B cell (primary cell): Measurements from ENCODE around the gene ACOXL.

Source experiments
- EZH2 ChIP-seq: IDR thresholded peaks from 2 replicates; pipeline ENCODE4 v1.6.1; 2012; ENCODE audit warnings: borderline replicate concordance, low read depth, mild to moderate bottlenecking, moderate library complexity, low read length; ENCODE audit not compliant: insufficient read depth, poor library complexity, severe bottlenecking
- TF ChIP-seq, protein P1 (sequence below): fragments of 200-600 bp; IDR thresholded peaks from one replicate; pipeline ENCODE4 v1.8.0; 2022; ENCODE audit warnings: antibody characterized with exemption, mild to moderate bottlenecking

DNA sequence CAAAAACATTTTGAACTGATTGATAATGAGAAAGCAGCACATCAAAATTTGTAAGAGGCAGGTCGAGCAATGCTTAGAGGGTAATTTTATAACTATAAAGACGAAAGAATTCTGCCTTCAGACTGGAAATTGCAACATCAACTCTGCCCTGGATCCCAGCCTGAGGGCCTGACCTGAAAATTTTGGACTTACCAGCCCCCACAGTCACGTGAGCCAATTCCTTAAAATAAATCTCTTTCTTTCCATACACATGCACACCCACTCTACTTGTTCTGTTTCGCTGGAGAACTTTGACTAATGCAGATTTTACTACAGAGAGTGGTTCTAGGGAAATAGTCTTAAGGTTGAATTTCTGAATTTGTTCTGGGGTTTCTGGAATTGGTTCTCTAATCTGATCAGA is 14.6 kb upstream of the ACOXL start:
- TF ChIP-seq, protein P1, sequence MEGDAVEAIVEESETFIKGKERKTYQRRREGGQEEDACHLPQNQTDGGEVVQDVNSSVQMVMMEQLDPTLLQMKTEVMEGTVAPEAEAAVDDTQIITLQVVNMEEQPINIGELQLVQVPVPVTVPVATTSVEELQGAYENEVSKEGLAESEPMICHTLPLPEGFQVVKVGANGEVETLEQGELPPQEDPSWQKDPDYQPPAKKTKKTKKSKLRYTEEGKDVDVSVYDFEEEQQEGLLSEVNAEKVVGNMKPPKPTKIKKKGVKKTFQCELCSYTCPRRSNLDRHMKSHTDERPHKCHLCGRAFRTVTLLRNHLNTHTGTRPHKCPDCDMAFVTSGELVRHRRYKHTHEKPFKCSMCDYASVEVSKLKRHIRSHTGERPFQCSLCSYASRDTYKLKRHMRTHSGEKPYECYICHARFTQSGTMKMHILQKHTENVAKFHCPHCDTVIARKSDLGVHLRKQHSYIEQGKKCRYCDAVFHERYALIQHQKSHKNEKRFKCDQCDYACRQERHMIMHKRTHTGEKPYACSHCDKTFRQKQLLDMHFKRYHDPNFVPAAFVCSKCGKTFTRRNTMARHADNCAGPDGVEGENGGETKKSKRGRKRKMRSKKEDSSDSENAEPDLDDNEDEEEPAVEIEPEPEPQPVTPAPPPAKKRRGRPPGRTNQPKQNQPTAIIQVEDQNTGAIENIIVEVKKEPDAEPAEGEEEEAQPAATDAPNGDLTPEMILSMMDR: no peak
- TF ChIP-seq EZH2: no peak
